MCF 10A (cell line): ENCODE measurements around the gene PGM1. TPM values are rescaled to one million over a fixed set of nuclear protein-coding genes. Genes with fewer than 3 reads are reported as not detected.

ENCODE experiments used
- Bru-seq: library from RNA; stranded (reverse); fragments of 400-500 nt; gene quantifications from one replicate; lab custom pipeline; 2021; lab: Mats Ljungman, UMichigan
- BruChase-seq, 2 experiments: library from RNA; stranded (reverse); fragments of 400-500 nt; gene quantifications; one replicate each; lab custom pipeline; 2021; lab: Mats Ljungman, UMichigan
- BruUV-seq: library from RNA; stranded (reverse); fragments of 400-500 nt; replicated peaks from 2 replicates; lab custom pipeline; 2021; lab: Mats Ljungman, UMichigan
- CTCF ChIA-PET: fragments of 300-600 bp; sonication (Branson Sonifier 250); formaldehyde crosslinking; extraction: SDS; loops from one replicate; lab custom pipeline; 2021; ENCODE audit warnings: antibody characterized with exemption, inconsistent platforms; lab: Yijun Ruan, JAX
- POLR2A ChIA-PET: fragments of 300-600, 350-650 bp; sonication (Branson Sonifier 250); formaldehyde crosslinking; extraction: SDS; loops from one replicate; lab custom pipeline; 2020; ENCODE audit warnings: antibody characterized with exemption, inconsistent platforms; lab: Yijun Ruan, JAX
- DNase-seq: peaks from one replicate; pipeline ENCODE4 v3.0.0-alpha.2; 2018; ENCODE audit not compliant: unreplicated experiment
- H3K27ac Mint-ChIP-seq: one replicate; pipeline ENCODE4 v1.8.0; 2022; ENCODE audit warnings: mild to moderate bottlenecking, low read depth, mixed read lengths; ENCODE audit not compliant: unreplicated experiment
- H3K27me3 Mint-ChIP-seq: one replicate; pipeline ENCODE4 v1.8.0; 2022; ENCODE audit warnings: mixed read lengths; ENCODE audit not compliant: insufficient read depth, unreplicated experiment
- H3K36me3 Mint-ChIP-seq: one replicate; pipeline ENCODE4 v1.8.0; 2022; ENCODE audit warnings: mild to moderate bottlenecking, moderate library complexity, mixed read lengths; ENCODE audit not compliant: insufficient read depth, unreplicated experiment
- H3K4me1 Mint-ChIP-seq: one replicate; pipeline ENCODE4 v1.8.0; 2022; ENCODE audit warnings: mixed read lengths; ENCODE audit not compliant: insufficient read depth, unreplicated experiment
- H3K4me3 Mint-ChIP-seq: one replicate; pipeline ENCODE4 v1.8.0; 2022; ENCODE audit warnings: mild to moderate bottlenecking, moderate library complexity, mixed read lengths; ENCODE audit not compliant: unreplicated experiment
- H3K9me3 Mint-ChIP-seq: one replicate; pipeline ENCODE4 v1.8.0; 2022; ENCODE audit warnings: mixed read lengths; ENCODE audit not compliant: unreplicated experiment
- intact Hi-C: fragments of 100-400 bp; cut with micrococcal nuclease; formaldehyde crosslinking; loops from 2 replicates; pipeline ENCODE4 v1.14.1; 2022
- long read RNA-seq: library from polyadenylated mRNA; stranded (forward); transcript quantifications from one replicate; pipeline ENCODE4 v2.0.0, GENCODE V29; 2022
- total RNA-seq: library from RNA; stranded (reverse); gene quantifications from 2 replicates; pipeline ENCODE4 v1.2.3, GENCODE V29; 2022
- TF ChIP-seq, protein P1 (sequence below): fragments of 200-600 bp; IDR thresholded peaks from one replicate; pipeline ENCODE4 v1.8.0; 2022; ENCODE audit warnings: antibody characterized with exemption, mild to moderate bottlenecking; ENCODE audit not compliant: unreplicated experiment

Gene PGM1
- total RNA-seq (60.2 and 77.9 TPM in 2 replicates), Bru-seq, nascent RNA (percentile 77 among the genes with signal in this experiment), BruChase-seq, experiment 1, labeled RNA remaining after a 6-hour chase (percentile 75 among the genes with signal in this experiment), BruChase-seq, experiment 2, labeled RNA remaining after a 2-hour chase (percentile 75 among the genes with signal in this experiment)
- long read RNA-seq, transcript PGM1-202 (11 exons, 2,472 nt), result major isoform, 185 of 207 reads
- long read RNA-seq, partial matches to known transcripts, result 7 of 207 reads
- long read RNA-seq, other reads (novel, unspliced or antisense), result 15 of 207 reads

- H3K36me3 Mint-ChIP-seq, result peaks cover 20% of the 10 kb centered on the region
- H3K4me1 Mint-ChIP-seq, result peaks cover 23% of the 10 kb centered on the region
- BruUV-seq, result no TSS peak
- ChIA-PET CTCF (interaction anchor here (0.7 to 1.3 kb wide), 5 partner anchors 14 to 122 kb away, joined by 3 to 5 read pairs (median 3); no protein-coding TSS in a partner anchor), POLR2A (interaction anchor here (0.5 to 3.4 kb wide), 16 partner anchors 9 to 670 kb away, joined by 3 to 17 read pairs (median 5); partner anchors contain the start of gene EFCAB7)
- H3K4me3 Mint-ChIP-seq, result peak within 1 kb of the TSS; percentile 96
- H3K27ac Mint-ChIP-seq, result peak within 1 kb of the TSS; percentile 92
- DNase-seq, result peak; percentile 72
- TF ChIP-seq, protein P1, sequence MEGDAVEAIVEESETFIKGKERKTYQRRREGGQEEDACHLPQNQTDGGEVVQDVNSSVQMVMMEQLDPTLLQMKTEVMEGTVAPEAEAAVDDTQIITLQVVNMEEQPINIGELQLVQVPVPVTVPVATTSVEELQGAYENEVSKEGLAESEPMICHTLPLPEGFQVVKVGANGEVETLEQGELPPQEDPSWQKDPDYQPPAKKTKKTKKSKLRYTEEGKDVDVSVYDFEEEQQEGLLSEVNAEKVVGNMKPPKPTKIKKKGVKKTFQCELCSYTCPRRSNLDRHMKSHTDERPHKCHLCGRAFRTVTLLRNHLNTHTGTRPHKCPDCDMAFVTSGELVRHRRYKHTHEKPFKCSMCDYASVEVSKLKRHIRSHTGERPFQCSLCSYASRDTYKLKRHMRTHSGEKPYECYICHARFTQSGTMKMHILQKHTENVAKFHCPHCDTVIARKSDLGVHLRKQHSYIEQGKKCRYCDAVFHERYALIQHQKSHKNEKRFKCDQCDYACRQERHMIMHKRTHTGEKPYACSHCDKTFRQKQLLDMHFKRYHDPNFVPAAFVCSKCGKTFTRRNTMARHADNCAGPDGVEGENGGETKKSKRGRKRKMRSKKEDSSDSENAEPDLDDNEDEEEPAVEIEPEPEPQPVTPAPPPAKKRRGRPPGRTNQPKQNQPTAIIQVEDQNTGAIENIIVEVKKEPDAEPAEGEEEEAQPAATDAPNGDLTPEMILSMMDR, result no peak
- H3K27me3 Mint-ChIP-seq, result no peaks in the 10 kb centered on the region
- intact Hi-C loops, result no loop called here
- no peaks in the 10 kb centered on the region for H3K9me3 Mint-ChIP-seq
These were observed at the start of gene PGM1 for GRCh38 chr1:63593303-63593885. Gene PGM1, plus strand, starts transcription at chr1:63593411. Its CDS starts 78 bp downstream, at chr1:63593489.

- ChIA-PET CTCF (interaction anchor here (0.9 to 1.2 kb wide), 2 partner anchors 23 to 704 kb away, joined by 3 to 6 read pairs; partner anchors contain the start of genes EFCAB7 and ITGB3BP), POLR2A (interaction anchor here (0.7 to 3.6 kb wide), 7 partner anchors 8 to 1236 kb away, joined by 3 to 43 read pairs (median 4); partner anchors contain the start of genes EFCAB7, ITGB3BP and PGM1)
- H3K27me3 Mint-ChIP-seq, result no peaks in the 10 kb centered on the region
- no peaks in the 10 kb centered on the region for H3K9me3 Mint-ChIP-seq
- no peak overlapping the region for H3K4me3 Mint-ChIP-seq
- peak; percentile 34 for DNase-seq
- peaks cover under 1% of the 10 kb centered on the region for H3K36me3 Mint-ChIP-seq
- H3K27ac Mint-ChIP-seq, result peak overlapping the region; percentile 69
- TF ChIP-seq, protein P1, result no peak
- no TSS peak for BruUV-seq
- intact Hi-C loops, result no loop called here
- H3K4me1 Mint-ChIP-seq, result peaks cover 17% of the 10 kb centered on the region
These were observed 47.4 kb upstream of the PGM1 start for GRCh38 chr1:63545780-63546179.

DNA sequence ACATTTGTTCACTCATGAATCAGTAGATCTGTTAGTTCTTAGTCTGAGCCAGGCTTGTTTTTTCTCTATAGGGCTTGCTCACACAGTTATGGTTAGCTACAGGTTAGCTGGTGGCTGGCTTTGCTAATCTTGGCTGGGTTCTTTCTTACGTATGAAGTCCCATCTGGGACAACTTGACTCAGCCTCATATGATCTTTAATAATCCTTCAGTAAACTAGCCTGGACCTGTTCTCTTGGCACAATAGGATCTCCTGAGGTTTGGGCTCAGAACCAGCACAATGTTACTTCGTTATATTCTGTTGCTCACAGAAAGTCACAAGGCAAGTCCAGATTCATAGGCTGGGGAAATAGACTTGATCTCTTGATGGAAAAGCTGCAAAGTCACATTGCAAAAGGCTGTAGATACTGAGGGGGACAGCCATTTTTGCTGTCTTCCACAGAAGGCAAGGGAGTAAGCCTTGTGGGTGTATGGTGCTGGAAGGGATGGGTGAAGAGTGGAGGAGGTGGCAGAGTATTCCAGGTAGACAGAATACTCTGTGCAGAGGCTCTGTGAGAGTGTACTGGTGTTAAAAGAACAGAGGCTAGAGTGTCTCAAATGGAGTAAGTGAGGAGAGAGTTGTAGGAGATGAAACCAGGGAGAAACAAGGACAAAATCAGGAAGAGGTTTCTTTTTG lies 45.5 kb upstream of the PGM1 start:
- CTCF ChIA-PET, result interaction anchor here (0.6 to 2.0 kb wide), 3 partner anchors 9 to 11 kb away, joined by 3 to 11 read pairs (median 6); no protein-coding TSS in a partner anchor
- DNase-seq, result peak; percentile 78

More for the DNA sequence above, 45.5 kb upstream of the PGM1 start:
- intact Hi-C loops, result no loop called here
- POLR2A ChIA-PET, result interaction anchor here (0.6 to 3.6 kb wide), 15 partner anchors 9 to 1051 kb away, joined by 3 to 43 read pairs (median 4); partner anchors contain the start of genes EFCAB7, ITGB3BP and PGM1
- Mint-ChIP-seq H3K27ac (peak overlapping the region; percentile 93), H3K27me3 (no peaks in the 10 kb centered on the region), H3K36me3 (peaks cover 11% of the 10 kb centered on the region), H3K4me1 (peaks cover 17% of the 10 kb centered on the region), H3K4me3 (peak overlapping the region; percentile 53), H3K9me3 (no peaks in the 10 kb centered on the region)
- TF ChIP-seq, protein P1, result no peak
- TSS peak; percentile 77 for BruUV-seq
